Measurements from ENCODE around the gene SESN1.

The SESN1 gene

GRCh38 chr6:109033655-109034054 is 61.0 kb downstream of the SESN1 start:
- DNase-seq (ENCODE audit: extremely low read depth in 1 of 2, low read depth in 1 of 2), result no peak

DNA sequence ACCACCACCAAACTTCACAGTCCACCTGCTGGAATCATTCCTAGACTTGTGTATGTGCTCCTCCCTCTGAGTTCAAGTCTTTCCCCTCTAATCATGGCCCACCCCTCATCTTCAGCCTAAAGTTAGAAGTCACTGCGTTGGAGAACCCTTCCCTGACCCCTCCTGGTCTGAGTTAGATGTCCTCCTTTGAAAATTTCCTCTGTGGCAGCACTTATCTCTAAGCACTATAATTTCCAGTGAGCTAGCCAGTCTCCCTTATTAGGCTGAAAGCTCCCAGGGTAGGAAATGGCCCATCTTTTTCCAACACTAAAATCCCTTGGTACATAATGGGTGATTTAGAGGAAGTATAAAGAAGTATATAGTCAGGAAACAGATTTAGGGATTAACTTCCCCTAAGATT is 63.2 kb downstream of the SESN1 start:
- DNase-seq (ENCODE audit: extremely low read depth in 1 of 2, low read depth in 1 of 2), result no peak

- DNase-seq (ENCODE audit: extremely low read depth in 1 of 2, low read depth in 1 of 2), result no peak
Measured at GRCh38 chr6:109029313-109029712, 65.3 kb downstream of the SESN1 start.

DNA sequence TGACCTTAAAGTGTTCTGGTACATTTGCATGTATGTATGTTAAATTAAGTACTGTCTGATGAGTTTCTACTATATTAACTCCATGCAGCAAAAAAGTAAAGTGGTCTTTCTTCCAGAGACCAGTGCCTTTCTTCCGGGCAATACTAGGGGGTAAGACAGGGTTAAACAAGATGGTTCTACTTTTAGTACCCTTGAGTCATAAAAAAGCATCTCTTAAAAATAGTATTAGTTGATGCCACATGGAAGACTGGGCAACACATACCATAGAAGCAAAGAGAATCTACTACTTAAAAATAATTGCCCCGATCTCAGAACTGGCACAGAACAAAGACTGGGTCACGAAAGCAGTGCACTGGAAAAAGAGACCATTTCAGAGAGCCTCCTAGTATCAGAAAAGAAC is 66.2 kb downstream of the SESN1 start:
- no peak for DNase-seq (ENCODE audit: extremely low read depth in 1 of 2, low read depth in 1 of 2)

- no peak for DNase-seq (ENCODE audit: extremely low read depth in 1 of 2, low read depth in 1 of 2)
Measured at GRCh38 chr6:109027964-109028363, 66.7 kb downstream of the SESN1 start.

GRCh38 chr6:109025639-109026038 is 69.0 kb downstream of the SESN1 start:
- no peak for DNase-seq (ENCODE audit: extremely low read depth in 1 of 2, low read depth in 1 of 2)

DNA sequence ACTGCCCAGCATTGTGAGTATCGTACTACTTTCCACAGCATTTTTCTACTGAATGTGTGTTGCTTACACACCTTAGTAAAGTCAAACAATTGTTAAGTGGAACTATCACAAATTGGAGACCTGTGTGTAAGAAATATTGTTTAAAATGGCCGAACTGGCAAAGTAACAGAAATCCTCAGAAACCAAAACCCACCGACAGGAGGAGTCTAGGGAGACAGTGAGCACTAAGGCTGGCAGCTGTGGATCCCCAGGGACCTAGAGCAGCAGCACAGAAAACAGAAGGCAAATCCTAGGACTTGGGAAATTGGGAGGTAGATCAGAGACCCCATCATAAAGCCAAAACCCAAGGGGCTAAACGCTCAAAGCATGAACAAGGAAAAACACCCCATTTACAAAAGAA is 69.9 kb downstream of the SESN1 start:
- no peak for DNase-seq (ENCODE audit: extremely low read depth in 1 of 2, low read depth in 1 of 2)

DNA sequence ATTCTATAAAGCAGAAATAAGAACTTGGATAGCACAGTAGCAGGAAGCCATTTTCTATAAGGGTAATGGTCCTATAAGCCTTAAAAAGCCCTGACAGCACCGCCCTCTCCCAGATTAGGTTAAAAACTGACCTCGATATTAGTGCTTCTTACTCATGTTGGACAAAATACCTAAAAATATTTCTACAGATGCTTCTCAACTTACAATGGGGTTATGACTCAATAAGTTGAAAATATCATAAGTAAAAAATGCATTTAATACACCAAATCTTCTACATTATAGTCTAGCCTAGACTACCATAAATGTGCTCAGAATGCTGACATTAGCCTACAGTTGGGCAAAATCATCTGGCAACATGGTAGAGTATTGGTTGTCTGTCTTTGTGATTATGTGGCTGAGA is 70.3 kb downstream of the SESN1 start:
- DNase-seq (ENCODE audit: extremely low read depth in 1 of 2, low read depth in 1 of 2), result no peak

DNA sequence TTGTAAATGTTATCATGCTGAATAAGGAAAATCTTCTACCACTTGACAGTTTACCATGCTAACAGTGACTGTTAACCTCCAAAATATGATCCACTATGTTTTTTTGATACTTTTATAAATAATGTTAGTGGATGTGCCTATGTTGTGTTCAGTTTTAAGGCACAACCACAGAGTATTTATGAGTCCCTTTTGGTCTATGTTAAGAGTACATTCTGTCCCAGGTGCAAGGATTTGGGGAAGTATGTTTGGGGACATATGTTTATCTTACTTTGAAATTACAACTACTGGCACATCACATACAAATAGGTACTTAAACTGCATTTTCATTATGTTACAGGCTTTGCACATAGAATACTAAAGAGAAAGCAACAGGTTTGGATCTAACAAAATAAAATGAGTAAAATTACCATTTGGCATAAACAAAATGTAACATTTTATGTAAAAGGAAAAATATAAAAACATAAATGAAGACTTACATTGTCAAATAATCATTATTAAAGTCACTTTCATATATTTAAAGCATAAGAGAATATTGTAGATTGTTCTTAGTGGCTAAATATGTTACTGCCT is 71.2 kb downstream of the SESN1 start:
- DNase-seq (ENCODE audit: extremely low read depth in 1 of 2, low read depth in 1 of 2), result no peak

DNA sequence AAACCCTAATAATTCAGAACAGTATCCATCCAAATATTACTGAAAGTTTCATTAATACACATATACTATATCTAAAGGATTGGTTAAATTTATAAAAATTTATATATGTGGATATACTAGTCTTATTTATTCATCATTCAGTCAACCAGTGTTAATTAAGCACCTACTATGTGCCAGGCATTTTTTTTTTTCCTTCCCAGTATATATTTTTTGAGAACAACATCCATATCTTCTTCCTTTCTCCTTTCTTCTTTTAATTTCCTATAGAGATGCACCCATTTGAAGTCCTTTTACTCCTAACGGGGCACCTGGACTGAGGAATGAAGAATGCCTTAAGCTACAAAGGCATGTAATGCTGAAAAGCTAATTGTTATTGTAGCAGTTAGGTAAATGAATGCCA is 72.8 kb downstream of the SESN1 start:
- no peak for DNase-seq (ENCODE audit: extremely low read depth in 1 of 2, low read depth in 1 of 2)

DNA sequence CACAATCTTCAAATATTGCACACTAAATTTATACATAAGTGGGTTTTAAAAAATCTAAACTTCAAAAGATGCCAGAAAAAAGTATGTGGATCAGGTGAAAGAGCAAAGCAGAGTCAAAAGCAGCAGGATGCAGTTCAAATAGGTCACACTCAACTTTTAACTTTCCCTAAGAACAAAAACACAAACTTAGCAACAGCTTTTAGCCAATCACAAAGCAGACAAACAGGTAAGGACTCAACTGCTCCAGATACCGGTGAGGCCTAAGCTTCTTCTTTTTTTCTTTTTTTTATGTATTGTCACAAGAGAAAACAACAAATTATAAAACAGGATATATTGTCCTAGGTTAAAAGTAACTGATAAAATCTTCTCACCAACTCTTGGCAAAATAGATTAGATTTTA is 74.7 kb downstream of the SESN1 start:
- no peak for DNase-seq (ENCODE audit: extremely low read depth in 1 of 2, low read depth in 1 of 2)

DNA sequence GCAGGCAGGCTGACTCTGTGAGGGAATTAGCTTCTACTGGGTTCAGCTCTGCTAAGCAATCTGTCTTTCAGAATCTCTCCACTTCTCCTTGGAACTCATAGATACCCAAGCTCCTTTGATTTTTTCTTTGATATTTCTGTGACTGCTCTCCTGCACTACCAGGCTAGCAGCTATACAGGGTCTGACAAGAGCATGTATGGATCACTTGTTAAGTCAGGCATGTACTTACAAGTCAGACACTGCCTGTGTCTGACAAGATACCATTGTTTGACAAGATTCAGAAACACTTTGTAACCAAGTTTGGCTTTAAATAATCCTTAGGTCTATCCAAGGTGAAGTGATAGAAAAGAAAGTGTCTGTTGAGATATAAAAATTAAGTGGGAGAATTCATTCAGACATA is 79.5 kb downstream of the SESN1 start:
- DNase-seq (ENCODE audit: extremely low read depth in 1 of 2, low read depth in 1 of 2), result no peak

DNA sequence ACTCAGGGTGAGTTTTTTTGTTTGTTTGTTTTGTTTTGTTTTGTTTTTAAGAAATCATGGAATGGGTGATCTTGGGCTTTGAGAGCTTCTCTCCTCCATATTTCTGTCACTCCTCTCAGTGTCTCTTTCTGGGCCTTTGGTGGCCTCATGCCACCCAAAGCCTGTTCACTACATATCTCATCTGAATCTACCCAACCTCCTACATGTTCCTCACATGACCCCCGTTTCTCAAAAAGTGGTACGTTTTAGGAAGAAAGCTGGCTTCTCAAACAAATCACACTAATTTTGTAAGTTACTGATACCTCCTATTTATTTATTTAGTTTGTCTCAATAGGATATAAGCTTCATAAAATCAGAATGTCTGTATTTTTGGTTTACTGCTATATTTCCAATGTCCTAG is 80.0 kb downstream of the SESN1 start:
- no peak for DNase-seq (ENCODE audit: extremely low read depth in 1 of 2, low read depth in 1 of 2)

DNA sequence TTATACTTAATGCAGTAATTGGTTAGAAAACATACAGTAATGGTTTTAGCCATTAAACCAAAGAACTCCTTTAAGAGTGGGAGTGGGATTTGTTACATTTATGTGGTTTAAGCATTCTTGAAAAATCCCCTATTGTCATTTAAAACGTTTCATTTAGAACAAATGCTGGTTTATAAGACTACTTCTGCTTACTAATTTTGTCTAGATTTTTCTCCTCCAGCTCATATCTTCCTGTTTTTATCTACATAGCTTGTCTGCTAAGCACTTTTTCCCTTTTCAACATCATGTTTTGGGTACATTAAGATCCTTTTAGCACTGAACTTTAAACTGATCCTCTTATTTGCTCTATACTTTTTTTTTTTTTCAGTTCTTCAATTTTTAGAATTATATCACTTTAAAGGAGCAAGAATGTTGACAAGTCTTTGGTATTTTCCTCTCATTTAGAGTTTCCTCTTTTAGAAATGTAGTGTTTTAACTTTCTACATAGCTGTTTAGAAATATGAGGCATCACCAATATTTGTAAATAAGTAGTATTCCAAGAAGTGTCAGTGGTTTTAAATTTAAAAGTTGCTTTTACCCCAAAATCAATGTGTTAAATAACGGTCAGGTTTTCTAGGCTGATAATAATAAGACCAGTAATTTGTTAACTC is 80.9 kb downstream of the SESN1 start:
- no peak for DNase-seq (ENCODE audit: extremely low read depth in 1 of 2, low read depth in 1 of 2)

DNA sequence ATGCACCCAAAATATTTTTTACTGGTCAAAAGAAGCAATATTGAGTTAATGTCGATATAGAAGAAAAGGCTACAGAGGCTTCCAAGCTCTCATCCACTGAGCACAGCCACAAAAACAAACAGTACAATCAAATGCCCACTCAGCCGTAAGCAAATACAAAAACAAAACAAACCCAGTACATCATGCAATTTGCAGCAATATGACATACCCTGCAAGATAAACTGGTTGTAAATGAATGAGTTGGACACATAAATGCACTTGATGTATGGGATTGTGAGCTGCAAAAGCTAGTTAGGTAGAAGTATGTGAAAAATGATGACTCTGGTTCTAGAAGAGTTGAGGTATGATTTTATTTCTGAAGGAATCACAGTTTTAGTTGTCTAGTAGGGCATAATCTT is 83.9 kb downstream of the SESN1 start:
- DNase-seq (ENCODE audit: extremely low read depth in 1 of 2, low read depth in 1 of 2), result no peak

DNA sequence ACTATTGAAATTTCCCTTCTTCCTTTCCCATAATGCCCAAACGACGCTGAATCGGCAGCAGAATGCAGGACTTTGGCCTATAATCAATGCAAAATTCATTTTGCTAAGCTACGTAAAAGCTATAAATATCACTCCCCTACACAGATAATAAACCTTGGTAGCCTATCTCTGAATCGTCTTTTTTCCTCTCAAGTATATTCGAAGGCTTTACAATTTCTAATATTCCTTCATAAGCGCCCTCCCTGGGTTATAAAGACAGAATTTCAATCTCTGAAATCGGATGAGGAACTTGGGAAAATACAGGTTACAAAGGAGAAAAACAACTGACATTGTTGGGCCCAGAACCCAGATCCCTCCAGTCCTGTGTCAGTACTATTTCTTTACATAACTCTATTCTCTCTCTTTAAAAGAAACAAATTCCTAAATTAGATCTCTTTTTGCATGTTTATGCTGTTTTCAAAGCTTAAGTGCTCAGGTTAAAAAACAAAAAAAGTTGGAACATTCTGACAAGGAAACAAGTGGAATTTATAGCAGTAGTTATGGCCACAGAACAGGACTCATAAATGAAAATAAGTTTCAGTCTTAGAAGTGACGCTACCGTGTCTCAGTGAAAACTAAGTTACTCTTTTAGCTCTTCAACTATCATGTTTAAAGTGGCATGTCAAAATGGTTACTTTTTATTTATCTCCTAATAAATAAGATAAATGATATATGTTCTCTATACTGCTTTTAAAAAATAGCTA is 84.5 kb downstream of the SESN1 start:
- no peak for DNase-seq (ENCODE audit: extremely low read depth in 1 of 2, low read depth in 1 of 2)

GRCh38 chr6:109009236-109009961 is 85.2 kb downstream of the SESN1 start:
- peak; percentile 69 to 90 for DNase-seq (ENCODE audit: extremely low read depth in 1 of 2, low read depth in 1 of 2)

DNA sequence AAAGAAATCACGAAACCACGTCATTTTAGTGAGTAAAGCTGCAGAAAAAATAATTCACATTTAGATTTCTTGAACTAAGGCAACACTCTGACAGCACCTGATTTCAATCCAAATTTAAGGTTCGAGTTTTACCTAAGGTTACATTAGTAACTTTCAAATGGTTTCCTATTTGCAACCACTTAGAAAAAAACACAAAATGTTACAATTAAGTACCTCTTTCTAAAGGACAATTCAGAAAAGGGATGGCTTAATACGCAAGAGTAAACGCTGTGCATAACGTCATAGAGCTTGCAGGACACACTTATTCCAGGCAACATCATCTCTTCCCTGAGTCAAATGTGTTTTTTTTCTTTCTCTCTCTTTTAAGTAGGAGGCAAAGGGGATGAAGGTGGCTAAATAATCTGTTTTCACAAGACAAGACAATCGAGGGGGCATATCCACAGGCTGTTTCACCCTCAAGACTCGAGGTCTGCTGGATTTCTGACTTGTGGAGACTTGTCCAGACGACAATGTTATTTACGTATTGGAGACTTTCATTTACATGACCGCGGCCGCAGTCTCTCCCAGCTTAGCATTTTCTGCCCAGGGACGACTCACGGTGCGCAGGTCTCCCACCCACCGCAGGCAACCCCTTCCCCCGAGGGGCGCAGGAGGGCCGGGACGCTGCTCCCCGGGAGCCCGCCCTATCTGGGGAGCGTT is 86.0 kb downstream of the SESN1 start:
- DNase-seq (ENCODE audit: extremely low read depth in 1 of 2, low read depth in 1 of 2), result no peak

GRCh38 chr6:109008054-109008453 is 86.6 kb downstream of the SESN1 start:
- no peak for DNase-seq (ENCODE audit: extremely low read depth in 1 of 2, low read depth in 1 of 2)

- no peak for DNase-seq (ENCODE audit: extremely low read depth in 1 of 2, low read depth in 1 of 2)
Measured at GRCh38 chr6:109007521-109007920, 87.1 kb downstream of the SESN1 start.

GRCh38 chr6:109006818-109007217 is 87.8 kb downstream of the SESN1 start:
- DNase-seq (ENCODE audit: extremely low read depth in 1 of 2, low read depth in 1 of 2), result no peak

All from activated CD8-positive, alpha-beta memory T cell treated with anti-CD3 and anti-CD28 coated beads for 1 hour (primary cell).